ENCODE measurements around the gene NT5M. TPM values are rescaled to one million over a fixed set of nuclear protein-coding genes. Genes with fewer than 3 reads are reported as not detected.

NT5M gene
- total and polyA plus RNA-seq, 9 of the 15 experiments (the other 6 are each of a cell fraction or from before 2014, with no cell fraction given) = 0.24 to 10.1 (median 3.4) TPM

DNA sequence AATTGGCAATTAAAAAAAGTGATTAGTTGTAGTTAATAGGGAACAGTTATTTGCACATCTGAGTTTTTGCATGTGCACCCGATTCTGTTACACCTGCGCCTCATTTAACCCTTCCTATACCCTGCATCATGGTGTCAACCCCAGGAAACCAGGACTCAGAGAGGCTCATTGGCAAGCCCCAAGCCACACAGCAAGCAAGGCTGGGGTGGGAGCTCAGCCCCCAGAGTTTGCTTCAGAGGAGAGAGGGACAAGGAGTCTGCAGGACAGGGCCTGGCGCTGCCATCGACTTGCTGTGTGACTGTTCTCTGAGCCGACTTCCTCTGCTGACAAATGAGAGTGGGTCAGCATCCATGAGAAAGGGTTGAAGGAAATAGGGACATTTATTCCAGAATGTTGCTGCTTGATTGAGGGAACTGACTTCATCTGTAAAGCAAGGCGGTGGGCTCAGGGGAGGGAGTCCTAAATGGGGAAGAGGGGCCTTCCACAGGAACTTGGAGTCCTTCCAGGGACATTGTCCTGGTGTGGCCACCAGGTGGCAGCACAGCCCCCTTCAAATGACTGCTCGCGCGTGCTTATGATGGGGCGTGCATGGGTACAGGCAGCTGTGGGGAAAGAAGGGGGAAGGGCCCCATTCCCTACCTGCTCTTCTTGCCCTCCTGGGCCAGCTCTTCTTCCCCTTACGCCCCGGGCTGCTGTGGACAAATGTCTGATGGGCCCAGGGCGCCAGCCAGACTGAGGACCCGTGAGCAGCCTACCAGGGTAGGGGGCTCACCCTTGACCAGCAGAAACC is 51.6 kb downstream of the NT5M start (continued):
- TF ChIP-seq, protein P1, sequence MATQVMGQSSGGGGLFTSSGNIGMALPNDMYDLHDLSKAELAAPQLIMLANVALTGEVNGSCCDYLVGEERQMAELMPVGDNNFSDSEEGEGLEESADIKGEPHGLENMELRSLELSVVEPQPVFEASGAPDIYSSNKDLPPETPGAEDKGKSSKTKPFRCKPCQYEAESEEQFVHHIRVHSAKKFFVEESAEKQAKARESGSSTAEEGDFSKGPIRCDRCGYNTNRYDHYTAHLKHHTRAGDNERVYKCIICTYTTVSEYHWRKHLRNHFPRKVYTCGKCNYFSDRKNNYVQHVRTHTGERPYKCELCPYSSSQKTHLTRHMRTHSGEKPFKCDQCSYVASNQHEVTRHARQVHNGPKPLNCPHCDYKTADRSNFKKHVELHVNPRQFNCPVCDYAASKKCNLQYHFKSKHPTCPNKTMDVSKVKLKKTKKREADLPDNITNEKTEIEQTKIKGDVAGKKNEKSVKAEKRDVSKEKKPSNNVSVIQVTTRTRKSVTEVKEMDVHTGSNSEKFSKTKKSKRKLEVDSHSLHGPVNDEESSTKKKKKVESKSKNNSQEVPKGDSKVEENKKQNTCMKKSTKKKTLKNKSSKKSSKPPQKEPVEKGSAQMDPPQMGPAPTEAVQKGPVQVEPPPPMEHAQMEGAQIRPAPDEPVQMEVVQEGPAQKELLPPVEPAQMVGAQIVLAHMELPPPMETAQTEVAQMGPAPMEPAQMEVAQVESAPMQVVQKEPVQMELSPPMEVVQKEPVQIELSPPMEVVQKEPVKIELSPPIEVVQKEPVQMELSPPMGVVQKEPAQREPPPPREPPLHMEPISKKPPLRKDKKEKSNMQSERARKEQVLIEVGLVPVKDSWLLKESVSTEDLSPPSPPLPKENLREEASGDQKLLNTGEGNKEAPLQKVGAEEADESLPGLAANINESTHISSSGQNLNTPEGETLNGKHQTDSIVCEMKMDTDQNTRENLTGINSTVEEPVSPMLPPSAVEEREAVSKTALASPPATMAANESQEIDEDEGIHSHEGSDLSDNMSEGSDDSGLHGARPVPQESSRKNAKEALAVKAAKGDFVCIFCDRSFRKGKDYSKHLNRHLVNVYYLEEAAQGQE (IDR thresholded peaks at IDR 0.05; ENCODE audit: borderline replicate concordance) = peak; percentile 52; the same call in 1 of the 2 replicates
- TF ChIP-seq, protein P1 (CRISPR knock-in tag; IDR thresholded peaks at IDR 0.05; ENCODE audit: low read depth) = no peak
- no peak for TF ChIP-seq WHSC1 (IDR thresholded peaks at IDR 0.05; ENCODE audit: low read length)
- TF ChIP-seq TAF7 (tag; IDR thresholded peaks at IDR 0.05) = no peak
- TF ChIP-seq, protein P2, sequence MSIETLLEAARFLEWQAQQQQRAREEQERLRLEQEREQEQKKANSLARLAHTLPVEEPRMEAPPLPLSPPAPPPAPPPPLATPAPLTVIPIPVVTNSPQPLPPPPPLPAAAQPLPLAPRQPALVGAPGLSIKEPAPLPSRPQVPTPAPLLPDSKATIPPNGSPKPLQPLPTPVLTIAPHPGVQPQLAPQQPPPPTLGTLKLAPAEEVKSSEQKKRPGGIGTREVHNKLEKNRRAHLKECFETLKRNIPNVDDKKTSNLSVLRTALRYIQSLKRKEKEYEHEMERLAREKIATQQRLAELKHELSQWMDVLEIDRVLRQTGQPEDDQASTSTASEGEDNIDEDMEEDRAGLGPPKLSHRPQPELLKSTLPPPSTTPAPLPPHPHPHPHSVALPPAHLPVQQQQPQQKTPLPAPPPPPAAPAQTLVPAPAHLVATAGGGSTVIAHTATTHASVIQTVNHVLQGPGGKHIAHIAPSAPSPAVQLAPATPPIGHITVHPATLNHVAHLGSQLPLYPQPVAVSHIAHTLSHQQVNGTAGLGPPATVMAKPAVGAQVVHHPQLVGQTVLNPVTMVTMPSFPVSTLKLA (conservative IDR thresholded peaks at IDR 0.05) = 0 out of 4 replicates have a peak, but pooled peaks have one; percentile 16 to 39
- TF ChIP-seq ZNF699 (CRISPR knock-in tag; IDR thresholded peaks at IDR 0.05; ENCODE audit: insufficient replicate concordance) = no peak
- no peak for TF ChIP-seq CTBP1 (IDR thresholded peaks at IDR 0.05; ENCODE audit: borderline replicate concordance)
- TF ChIP-seq, protein P3, sequence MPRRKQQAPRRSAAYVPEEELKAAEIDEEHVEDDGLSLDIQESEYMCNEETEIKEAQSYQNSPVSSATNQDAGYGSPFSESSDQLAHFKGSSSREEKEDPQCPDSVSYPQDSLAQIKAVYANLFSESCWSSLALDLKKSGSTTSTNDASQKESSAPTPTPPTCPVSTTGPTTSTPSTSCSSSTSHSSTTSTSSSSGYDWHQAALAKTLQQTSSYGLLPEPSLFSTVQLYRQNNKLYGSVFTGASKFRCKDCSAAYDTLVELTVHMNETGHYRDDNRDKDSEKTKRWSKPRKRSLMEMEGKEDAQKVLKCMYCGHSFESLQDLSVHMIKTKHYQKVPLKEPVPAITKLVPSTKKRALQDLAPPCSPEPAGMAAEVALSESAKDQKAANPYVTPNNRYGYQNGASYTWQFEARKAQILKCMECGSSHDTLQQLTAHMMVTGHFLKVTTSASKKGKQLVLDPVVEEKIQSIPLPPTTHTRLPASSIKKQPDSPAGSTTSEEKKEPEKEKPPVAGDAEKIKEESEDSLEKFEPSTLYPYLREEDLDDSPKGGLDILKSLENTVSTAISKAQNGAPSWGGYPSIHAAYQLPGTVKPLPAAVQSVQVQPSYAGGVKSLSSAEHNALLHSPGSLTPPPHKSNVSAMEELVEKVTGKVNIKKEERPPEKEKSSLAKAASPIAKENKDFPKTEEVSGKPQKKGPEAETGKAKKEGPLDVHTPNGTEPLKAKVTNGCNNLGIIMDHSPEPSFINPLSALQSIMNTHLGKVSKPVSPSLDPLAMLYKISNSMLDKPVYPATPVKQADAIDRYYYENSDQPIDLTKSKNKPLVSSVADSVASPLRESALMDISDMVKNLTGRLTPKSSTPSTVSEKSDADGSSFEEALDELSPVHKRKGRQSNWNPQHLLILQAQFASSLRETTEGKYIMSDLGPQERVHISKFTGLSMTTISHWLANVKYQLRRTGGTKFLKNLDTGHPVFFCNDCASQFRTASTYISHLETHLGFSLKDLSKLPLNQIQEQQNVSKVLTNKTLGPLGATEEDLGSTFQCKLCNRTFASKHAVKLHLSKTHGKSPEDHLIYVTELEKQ (CRISPR knock-in tag; IDR thresholded peaks at IDR 0.05) = no peak
- TF ChIP-seq ARID2 (IDR thresholded peaks at IDR 0.05) = no peak
- TF ChIP-seq, protein P4, sequence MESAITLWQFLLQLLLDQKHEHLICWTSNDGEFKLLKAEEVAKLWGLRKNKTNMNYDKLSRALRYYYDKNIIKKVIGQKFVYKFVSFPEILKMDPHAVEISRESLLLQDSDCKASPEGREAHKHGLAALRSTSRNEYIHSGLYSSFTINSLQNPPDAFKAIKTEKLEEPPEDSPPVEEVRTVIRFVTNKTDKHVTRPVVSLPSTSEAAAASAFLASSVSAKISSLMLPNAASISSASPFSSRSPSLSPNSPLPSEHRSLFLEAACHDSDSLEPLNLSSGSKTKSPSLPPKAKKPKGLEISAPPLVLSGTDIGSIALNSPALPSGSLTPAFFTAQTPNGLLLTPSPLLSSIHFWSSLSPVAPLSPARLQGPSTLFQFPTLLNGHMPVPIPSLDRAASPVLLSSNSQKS (CRISPR knock-in tag; IDR thresholded peaks at IDR 0.05) = no peak
- TF ChIP-seq MAZ (CRISPR knock-in tag; conservative IDR thresholded peaks at IDR 0.05 in 1 of 2, IDR thresholded peaks at IDR 0.05 in 1 of 2) = 0 out of 4 replicates have a peak, but pooled peaks of 1 of the 2 experiments have one; percentile 22
- TF ChIP-seq SPI1 (IDR thresholded peaks at IDR 0.05; ENCODE audit: borderline replicate concordance, low read depth, low read length) = peak; percentile 45; the same call in 1 of the 2 replicates

All from K562 (cell line).